OCI-LY7 (cell line): ENCODE data around the gene C14orf132. TPM values are rescaled to one million over a fixed set of nuclear protein-coding genes. Genes with fewer than 3 reads are reported as not detected.

Experiments
- BruUV-seq: library from RNA; stranded (reverse); fragments of 400-500 nt; replicated peaks from 2 replicates; lab custom pipeline; 2021; lab: Mats Ljungman, UMichigan
- CTCF ChIA-PET: fragments of 300-600 bp; sonication (Branson Sonifier 250); formaldehyde crosslinking; loops from one replicate; lab custom pipeline; 2022; ENCODE audit warnings: antibody characterized with exemption; ENCODE audit not compliant: unreplicated experiment; lab: Charles Lee
- POLR2A ChIA-PET: fragments of 300-600 bp; sonication (Branson Sonifier 250); formaldehyde crosslinking; loops from one replicate; lab custom pipeline; 2022; ENCODE audit warnings: antibody characterized with exemption; lab: Charles Lee
- DNase-seq: peaks from one replicate; pipeline ENCODE4 v3.0.0-alpha.2; 2015; ENCODE audit warnings: low spot score
- H2AFZ ChIP-seq: fragments of 200-600 bp; sonication (generic), shearing (Covaris generic); 2 replicates; pipeline ENCODE4 v1.6.1; 2014; ENCODE audit warnings: mild to moderate bottlenecking, antibody characterized with exemption, low read length, moderate library complexity
- H3K27ac ChIP-seq: fragments of 200-600 bp; sonication (generic); 2 replicates; pipeline ENCODE4 v1.5.1; 2014; ENCODE audit warnings: mixed run types, low read depth, mild to moderate bottlenecking, moderate library complexity, low read length, inconsistent platforms; ENCODE audit not compliant: poor library complexity, severe bottlenecking
- H3K36me3 ChIP-seq: fragments of 200-600 bp; sonication (generic); 2 replicates; pipeline ENCODE4 v1.6.1; 2014; ENCODE audit warnings: mild to moderate bottlenecking, antibody characterized with exemption, low read length, moderate library complexity, mixed read lengths; ENCODE audit not compliant: insufficient read depth
- H3K4me1 ChIP-seq: fragments of 200-600 bp; sonication (generic); 2 replicates; pipeline ENCODE4 v1.5.1; 2014; ENCODE audit warnings: mild to moderate bottlenecking, low read length; ENCODE audit not compliant: insufficient read depth, poor library complexity, severe bottlenecking
- H3K4me2 ChIP-seq: fragments of 200-600 bp; sonication (generic); 2 replicates; pipeline ENCODE4 v1.6.1; 2014; ENCODE audit warnings: mild to moderate bottlenecking, low read length
- H3K4me3 ChIP-seq: fragments of 200-600 bp; sonication (generic); 2 replicates; pipeline ENCODE4 v1.5.1; 2014; ENCODE audit warnings: mild to moderate bottlenecking, low read depth, low read length; ENCODE audit not compliant: poor library complexity, severe bottlenecking
- H3K79me2 ChIP-seq: fragments of 200-600 bp; sonication (generic); 2 replicates; pipeline ENCODE4 v1.6.1; 2016; ENCODE audit warnings: low read depth, mild to moderate bottlenecking, low read length, moderate library complexity, mixed read lengths; ENCODE audit not compliant: insufficient read depth
- H3K9me2 ChIP-seq: fragments of 200-600 bp; sonication (generic); 2 replicates; pipeline ENCODE4 v1.6.1; 2016; ENCODE audit warnings: mild to moderate bottlenecking, low read length, mixed read lengths; ENCODE audit not compliant: insufficient read depth
- H3K9me3 ChIP-seq: fragments of 200-600 bp; sonication (generic); 2 replicates; pipeline ENCODE4 v1.6.1; 2014; ENCODE audit warnings: mild to moderate bottlenecking, mixed run types, low read length, mixed read lengths
- H4K20me1 ChIP-seq: fragments of 200-600 bp; sonication (generic); 2 replicates; pipeline ENCODE4 v1.6.1; 2014; ENCODE audit warnings: mild to moderate bottlenecking, antibody characterized with exemption, low read length, moderate library complexity, mixed read lengths; ENCODE audit not compliant: insufficient read depth
- EZH2phosphoT487 ChIP-seq: fragments of 200-600 bp; sonication (generic); IDR thresholded peaks from 2 replicates; pipeline ENCODE4 v1.6.1; 2018; ENCODE audit warnings: low read depth, borderline replicate concordance, mild to moderate bottlenecking, mixed run types, antibody characterized with exemption, low read length, moderate library complexity, mixed read lengths
- intact Hi-C: fragments of 100-400 bp; cut with micrococcal nuclease; formaldehyde crosslinking; loops from one replicate; pipeline ENCODE4 v1.10.0; 2022; ENCODE audit not compliant: unreplicated experiment
- total RNA-seq, 2 experiments: library from RNA; depleted of rRNA in 1 of 2; stranded (reverse); fragments of >200 nt in 1 of 2; shearing (Covaris generic) in 1 of 2; gene quantifications; 2 replicates each; pipeline ENCODE4 v1.2.3, GENCODE V29; 2014 to 2022
- TF ChIP-seq, protein P1 (sequence below): fragments of 200-600 bp; sonication (generic); conservative IDR thresholded peaks from 2 replicates; pipeline ENCODE4 v1.5.1; 2014; ENCODE audit warnings: mild to moderate bottlenecking, antibody characterized with exemption, low read length, moderate library complexity, mixed read lengths

C14orf132 gene
- total RNA-seq, 2 experiments from 2014 or later, result 0.27 TPM; not detected in 1

DNA sequence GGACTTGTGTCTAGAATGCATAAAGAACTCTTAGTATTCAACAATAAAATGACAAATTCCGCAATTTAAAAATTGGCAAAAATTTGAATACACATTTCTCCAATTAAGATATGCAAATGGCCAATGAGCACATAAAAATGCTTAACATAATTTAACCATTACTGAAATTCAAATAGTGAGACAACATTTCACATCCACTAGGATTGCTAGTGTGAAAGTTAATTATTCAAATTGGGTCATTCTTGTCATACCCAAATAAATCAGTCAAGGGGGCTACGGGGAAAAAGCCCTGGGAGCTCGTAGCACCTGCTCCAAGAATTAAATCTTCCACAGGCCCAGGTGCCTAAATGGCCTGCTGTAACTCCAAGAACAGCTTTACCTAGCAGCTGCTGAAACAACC, 25.0 kb upstream of the C14orf132 start:
- BruUV-seq, result no TSS peak
- CTCF ChIA-PET, result no interaction called here
- no peak overlapping the region for H3K4me3 ChIP-seq

DNA sequence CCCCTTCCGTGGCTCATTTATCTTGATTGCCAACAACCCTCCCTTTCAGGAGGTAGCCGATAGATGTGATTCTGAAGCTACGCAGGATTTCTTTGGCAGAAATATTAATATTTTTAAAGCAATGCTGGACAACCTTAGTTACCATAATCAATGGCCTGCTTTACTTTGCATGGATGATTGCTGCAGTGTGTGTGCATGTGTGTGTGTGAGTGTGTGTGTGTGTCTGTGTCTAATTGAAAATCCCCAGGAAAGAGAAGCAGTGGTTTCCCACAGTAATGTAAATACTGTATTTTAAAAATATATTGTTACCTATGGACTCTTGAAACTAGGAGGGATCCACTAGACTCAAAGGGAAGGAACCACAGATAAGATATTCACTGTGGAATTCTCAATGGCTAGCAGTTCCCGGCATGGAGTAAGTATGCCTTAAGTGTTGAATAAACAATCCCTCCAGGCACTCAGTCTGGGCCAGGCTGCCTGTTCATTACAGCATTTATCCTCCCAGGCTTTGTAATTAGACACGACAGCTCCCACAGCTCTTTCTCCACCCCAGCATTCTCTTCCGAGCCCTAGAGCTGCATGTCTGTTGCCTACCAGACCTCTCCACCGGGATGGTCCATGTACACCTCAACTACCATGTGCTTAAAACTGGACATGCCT, 22.5 kb upstream of the C14orf132 start:
- Histone ChIP-seq H3K79me2 (no peaks in the 10 kb centered on the region), H3K4me3 (no peak overlapping the region), H4K20me1 (no peaks in the 10 kb centered on the region), H3K36me3 (no peaks in the 10 kb centered on the region), H3K9me3 (peaks cover 3% of the 10 kb centered on the region; the same call in 1 of the 2 replicates), H3K27ac (no peak overlapping the region), H3K4me2 (no peak overlapping the region), H2AFZ (no peak overlapping the region), H3K4me1 (peaks cover 6% of the 10 kb centered on the region), H3K9me2 (no peaks in the 10 kb centered on the region)
- intact Hi-C loops, result no loop called here
- DNase-seq, result no peak
- POLR2A ChIA-PET, result no interaction called here
- BruUV-seq, result no TSS peak
- TF ChIP-seq, protein P1, sequence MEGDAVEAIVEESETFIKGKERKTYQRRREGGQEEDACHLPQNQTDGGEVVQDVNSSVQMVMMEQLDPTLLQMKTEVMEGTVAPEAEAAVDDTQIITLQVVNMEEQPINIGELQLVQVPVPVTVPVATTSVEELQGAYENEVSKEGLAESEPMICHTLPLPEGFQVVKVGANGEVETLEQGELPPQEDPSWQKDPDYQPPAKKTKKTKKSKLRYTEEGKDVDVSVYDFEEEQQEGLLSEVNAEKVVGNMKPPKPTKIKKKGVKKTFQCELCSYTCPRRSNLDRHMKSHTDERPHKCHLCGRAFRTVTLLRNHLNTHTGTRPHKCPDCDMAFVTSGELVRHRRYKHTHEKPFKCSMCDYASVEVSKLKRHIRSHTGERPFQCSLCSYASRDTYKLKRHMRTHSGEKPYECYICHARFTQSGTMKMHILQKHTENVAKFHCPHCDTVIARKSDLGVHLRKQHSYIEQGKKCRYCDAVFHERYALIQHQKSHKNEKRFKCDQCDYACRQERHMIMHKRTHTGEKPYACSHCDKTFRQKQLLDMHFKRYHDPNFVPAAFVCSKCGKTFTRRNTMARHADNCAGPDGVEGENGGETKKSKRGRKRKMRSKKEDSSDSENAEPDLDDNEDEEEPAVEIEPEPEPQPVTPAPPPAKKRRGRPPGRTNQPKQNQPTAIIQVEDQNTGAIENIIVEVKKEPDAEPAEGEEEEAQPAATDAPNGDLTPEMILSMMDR, result no peak
- no peak for TF ChIP-seq EZH2phosphoT487
- CTCF ChIA-PET, result no interaction called here

More for the DNA sequence above, 25.0 kb upstream of the C14orf132 start:
- Histone ChIP-seq H3K79me2 (no peaks in the 10 kb centered on the region), H3K4me1 (peaks cover 6% of the 10 kb centered on the region), H3K4me2 (no peak overlapping the region), H3K9me2 (no peaks in the 10 kb centered on the region), H2AFZ (no peak overlapping the region), H3K9me3 (peaks cover 16% of the 10 kb centered on the region; the same call in 1 of the 2 replicates), H3K27ac (no peak overlapping the region), H3K36me3 (no peaks in the 10 kb centered on the region), H4K20me1 (no peaks in the 10 kb centered on the region)
- TF ChIP-seq, protein P1, result no peak
- no peak for TF ChIP-seq EZH2phosphoT487
- intact Hi-C loops, result no loop called here
- no peak for DNase-seq
- POLR2A ChIA-PET, result interaction anchor here (0.7 kb wide), 1 partner anchor 478 kb away, joined by 3 read pairs; no protein-coding TSS in a partner anchor

DNA sequence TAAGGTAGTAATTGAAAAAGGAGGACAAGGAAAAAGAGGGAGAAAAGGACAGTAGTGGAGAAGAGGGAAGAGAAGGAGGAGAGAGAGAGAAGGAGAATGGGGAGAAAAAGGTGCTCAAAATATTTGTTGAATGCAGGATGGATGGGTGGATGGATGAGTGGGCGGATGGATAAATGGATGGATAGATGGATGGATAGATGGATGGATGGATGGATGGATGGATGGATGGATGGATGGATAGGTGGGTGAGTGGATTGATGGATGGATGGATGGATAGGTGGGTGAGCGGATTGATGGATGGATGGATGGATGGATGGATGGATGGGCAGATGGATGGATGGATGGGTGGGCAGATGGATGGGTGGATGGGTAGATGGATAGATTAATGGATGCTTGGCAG, 21.3 kb upstream of the C14orf132 start:
- Histone ChIP-seq H3K79me2 (no peaks in the 10 kb centered on the region), H2AFZ (no peak overlapping the region), H3K4me3 (no peak overlapping the region), H3K4me2 (no peak overlapping the region), H4K20me1 (no peaks in the 10 kb centered on the region), H3K36me3 (no peaks in the 10 kb centered on the region), H3K9me3 (no peaks in the 10 kb centered on the region), H3K4me1 (no peaks in the 10 kb centered on the region), H3K27ac (no peak overlapping the region), H3K9me2 (no peaks in the 10 kb centered on the region)
- DNase-seq, result no peak
- ChIA-PET POLR2A (no interaction called here), CTCF (no interaction called here)
- no TSS peak for BruUV-seq
- intact Hi-C loops, result no loop called here
- TF ChIP-seq, protein P1, result no peak
- TF ChIP-seq EZH2phosphoT487, result no peak
